ENCODE results near the gene FGFR3. TPM values are rescaled to one million over a fixed set of nuclear protein-coding genes. Genes with fewer than 3 reads are reported as not detected.

The FGFR3 gene
- total RNA-seq, 1 donor from 2014 or later, result 169 TPM

GRCh38 chr4:1825326-1825725 is 32.2 kb downstream of the FGFR3 start:
- Mint-ChIP-seq H3K9me3 (ENCODE audit: low read depth) (peaks cover 7% of the 10 kb centered on the region), H3K36me3 (ENCODE audit: insufficient read depth) (peaks cover 32% of the 10 kb centered on the region), H3K4me3 (ENCODE audit: low read depth) (no peak overlapping the region), H3K4me1 (ENCODE audit: low read depth) (no peaks in the 10 kb centered on the region), H3K27me3 (no peaks in the 10 kb centered on the region), H3K27ac (no peak overlapping the region)
- no peak for TF ChIP-seq CTCF (IDR thresholded peaks at IDR 0.05; ENCODE audit: unreplicated experiment)
- no peak for DNase-seq (ENCODE audit: low spot score, unreplicated experiment)

GRCh38 chr4:1826531-1827350 is 33.6 kb downstream of the FGFR3 start:
- TF ChIP-seq CTCF (IDR thresholded peaks at IDR 0.05; ENCODE audit: unreplicated experiment), result no peak
- peaks cover 7% of the 10 kb centered on the region for H3K9me3 Mint-ChIP-seq (ENCODE audit: low read depth)
- no peak overlapping the region for H3K27ac Mint-ChIP-seq
- H3K4me3 Mint-ChIP-seq (ENCODE audit: low read depth), result no peak overlapping the region
- no peaks in the 10 kb centered on the region for H3K4me1 Mint-ChIP-seq (ENCODE audit: low read depth)
- peaks cover 36% of the 10 kb centered on the region for H3K36me3 Mint-ChIP-seq (ENCODE audit: insufficient read depth)
- H3K27me3 Mint-ChIP-seq, result no peaks in the 10 kb centered on the region
- no peak for DNase-seq (ENCODE audit: low spot score, unreplicated experiment)

GRCh38 chr4:1830234-1830633 is 37.1 kb downstream of the FGFR3 start:
- no peaks in the 10 kb centered on the region for H3K27me3 Mint-ChIP-seq
- peaks cover 7% of the 10 kb centered on the region for H3K9me3 Mint-ChIP-seq (ENCODE audit: low read depth)
- H3K27ac Mint-ChIP-seq, result no peak overlapping the region
- H3K4me1 Mint-ChIP-seq (ENCODE audit: low read depth), result no peaks in the 10 kb centered on the region
- TF ChIP-seq CTCF (IDR thresholded peaks at IDR 0.05; ENCODE audit: unreplicated experiment), result no peak
- DNase-seq (ENCODE audit: low spot score, unreplicated experiment), result no peak
- no peak overlapping the region for H3K4me3 Mint-ChIP-seq (ENCODE audit: low read depth)
- H3K36me3 Mint-ChIP-seq (ENCODE audit: insufficient read depth), result peaks cover 36% of the 10 kb centered on the region

- Mint-ChIP-seq H3K27me3 (no peaks in the 10 kb centered on the region), H3K36me3 (ENCODE audit: insufficient read depth) (peaks cover 36% of the 10 kb centered on the region), H3K4me3 (ENCODE audit: low read depth) (no peak overlapping the region), H3K27ac (no peak overlapping the region), H3K9me3 (ENCODE audit: low read depth) (peaks cover 7% of the 10 kb centered on the region), H3K4me1 (ENCODE audit: low read depth) (no peaks in the 10 kb centered on the region)
- DNase-seq (ENCODE audit: low spot score, unreplicated experiment), result no peak
- no peak for TF ChIP-seq CTCF (IDR thresholded peaks at IDR 0.05; ENCODE audit: unreplicated experiment)
Measured at GRCh38 chr4:1830642-1831228, 37.6 kb downstream of the FGFR3 start.

GRCh38 chr4:1831331-1831730 is 38.2 kb downstream of the FGFR3 start:
- H3K4me1 Mint-ChIP-seq (ENCODE audit: low read depth), result no peaks in the 10 kb centered on the region
- H3K9me3 Mint-ChIP-seq (ENCODE audit: low read depth), result peaks cover 7% of the 10 kb centered on the region
- DNase-seq (ENCODE audit: low spot score, unreplicated experiment), result no peak
- H3K4me3 Mint-ChIP-seq (ENCODE audit: low read depth), result no peak overlapping the region
- H3K36me3 Mint-ChIP-seq (ENCODE audit: insufficient read depth), result peaks cover 33% of the 10 kb centered on the region
- H3K27ac Mint-ChIP-seq, result peak overlapping the region; percentile 54
- TF ChIP-seq CTCF (IDR thresholded peaks at IDR 0.05; ENCODE audit: unreplicated experiment), result no peak
- no peaks in the 10 kb centered on the region for H3K27me3 Mint-ChIP-seq
